G401.6 (cell line): ENCODE results near the gene HTR6.

Experiments
- FAIRE-seq: peaks from 2 replicates; lab custom pipeline; 2012; peaks lifted over from hg19 to GRCh38; lab: Jason Lieb, UNC

The HTR6 gene

GRCh38 chr1:19689085-19689757, 24.5 kb downstream of the HTR6 start:
- FAIRE-seq = no peak

- FAIRE-seq = no peak
Observed at GRCh38 chr1:19689856-19690255, 25.2 kb downstream of the HTR6 start.

GRCh38 chr1:19690342-19690741, 25.7 kb downstream of the HTR6 start:
- no peak for FAIRE-seq

GRCh38 chr1:19694298-19694697, 29.6 kb downstream of the HTR6 start:
- no peak for FAIRE-seq

GRCh38 chr1:19695772-19696171, 31.1 kb downstream of the HTR6 start:
- FAIRE-seq = no peak

GRCh38 chr1:19696820-19697219, 32.1 kb downstream of the HTR6 start:
- no peak for FAIRE-seq

- no peak for FAIRE-seq
Observed at GRCh38 chr1:19698181-19698580, 33.5 kb downstream of the HTR6 start.

- no peak for FAIRE-seq
Observed at GRCh38 chr1:19700079-19700777, 35.6 kb downstream of the HTR6 start.

- FAIRE-seq = no peak
Observed at GRCh38 chr1:19703280-19703679, 38.6 kb downstream of the HTR6 start.

GRCh38 chr1:19704247-19705113, 39.8 kb downstream of the HTR6 start:
- peak; percentile 82 for FAIRE-seq

- no peak for FAIRE-seq
Observed at GRCh38 chr1:19705464-19705863, 40.8 kb downstream of the HTR6 start.

GRCh38 chr1:19706136-19706535, 41.5 kb downstream of the HTR6 start:
- no peak for FAIRE-seq

GRCh38 chr1:19708567-19709110, 44.0 kb downstream of the HTR6 start:
- no peak for FAIRE-seq

GRCh38 chr1:19709260-19709793, 44.7 kb downstream of the HTR6 start:
- FAIRE-seq = no peak

- no peak for FAIRE-seq
Observed at GRCh38 chr1:19710825-19711611, 46.3 kb downstream of the HTR6 start.

GRCh38 chr1:19712928-19713327, 48.3 kb downstream of the HTR6 start:
- FAIRE-seq = no peak

GRCh38 chr1:19715334-19716203, 50.9 kb downstream of the HTR6 start:
- peak; percentile 98 for FAIRE-seq

- FAIRE-seq = no peak
Observed at GRCh38 chr1:19717467-19717866, 52.8 kb downstream of the HTR6 start.

- FAIRE-seq = no peak
Observed at GRCh38 chr1:19720174-19720573, 55.5 kb downstream of the HTR6 start.

GRCh38 chr1:19720973-19721372, 56.3 kb downstream of the HTR6 start:
- no peak for FAIRE-seq

GRCh38 chr1:19723874-19724273, 59.2 kb downstream of the HTR6 start:
- no peak for FAIRE-seq
